ENCODE results near the gene RCSD1.

RCSD1 gene

DNA sequence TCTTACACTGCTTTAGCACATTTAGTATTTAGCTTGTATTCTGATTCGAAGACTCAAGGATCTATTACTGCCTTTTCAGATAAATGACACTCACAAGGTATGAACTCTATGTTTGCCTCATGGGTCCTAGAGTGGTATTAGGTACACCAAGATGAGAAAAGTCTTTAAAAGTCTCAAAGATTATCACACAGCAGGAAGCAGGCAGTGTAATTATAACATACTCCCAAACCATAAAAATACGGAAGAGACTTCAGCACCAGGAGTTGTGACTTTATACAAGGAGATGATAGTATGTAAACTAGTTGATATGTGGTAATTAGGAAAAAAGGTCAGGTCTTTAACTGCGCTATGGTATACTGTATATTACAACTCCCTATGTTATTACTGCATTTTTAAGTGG is 11.2 kb upstream of the RCSD1 start:
- no peak for DNase-seq

DNA sequence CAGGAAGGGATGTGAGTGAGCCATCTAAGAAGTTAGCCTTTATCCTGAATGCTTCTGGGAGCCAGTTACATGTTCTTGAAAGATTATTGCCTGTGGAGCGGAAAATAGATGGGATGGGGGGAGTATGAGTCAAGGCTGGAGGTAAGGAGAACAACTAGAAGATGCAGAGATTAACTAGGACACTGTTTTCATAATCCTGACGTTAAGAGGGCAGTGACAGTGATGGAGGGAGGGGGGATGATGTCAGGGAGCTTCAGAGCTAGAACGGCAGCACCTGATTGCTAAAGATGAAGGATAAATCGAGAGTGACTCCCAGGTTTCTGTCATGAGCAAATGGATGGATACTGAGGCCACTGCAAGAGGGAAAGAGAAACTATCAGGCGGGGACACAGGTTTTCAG is 10.0 kb upstream of the RCSD1 start:
- DNase-seq = no peak

DNA sequence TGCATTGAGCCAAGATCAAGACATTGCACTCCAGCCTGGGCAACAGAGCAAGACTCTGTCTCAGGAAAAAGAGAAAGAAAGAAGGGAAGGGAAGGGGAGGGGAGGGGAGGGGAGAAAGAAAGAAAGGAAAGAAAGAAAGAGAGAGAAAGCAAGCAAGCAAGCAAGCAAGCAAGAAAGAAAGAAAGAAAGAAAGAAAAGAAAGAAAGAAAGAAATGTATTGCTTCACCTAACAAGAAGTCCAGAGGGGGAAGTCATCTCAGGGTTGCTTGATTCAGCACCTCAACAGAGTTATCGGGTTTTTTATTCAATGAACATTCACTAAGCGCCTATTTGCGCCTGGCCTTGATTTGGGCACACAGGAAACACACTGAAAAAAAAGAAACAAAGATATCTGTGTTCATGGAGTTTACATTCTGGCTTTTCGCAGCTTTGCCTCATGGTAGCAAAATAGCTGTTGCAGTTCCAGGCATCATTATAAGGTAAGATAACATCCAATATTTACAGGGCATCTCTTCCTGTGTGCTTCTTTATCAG is 8.2 kb upstream of the RCSD1 start:
- DNase-seq = no peak

DNA sequence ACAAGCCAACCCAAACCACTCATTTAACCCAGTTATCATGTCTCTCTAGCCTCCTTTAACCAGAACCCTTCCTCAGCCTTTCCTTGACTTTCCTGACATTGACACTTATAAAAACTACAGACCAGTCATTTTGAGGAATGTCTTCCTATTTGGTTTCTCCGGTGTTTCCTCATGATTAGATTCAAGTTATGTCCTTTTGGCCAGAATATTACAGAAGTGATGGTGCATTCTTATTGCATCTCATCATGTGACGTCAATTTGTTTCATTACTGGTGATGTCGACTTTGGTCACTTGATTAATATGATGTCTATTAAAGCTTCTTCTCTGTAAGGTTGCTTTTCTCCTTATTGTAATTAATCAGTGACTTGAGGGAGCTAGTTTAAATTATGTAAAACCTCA is 6.1 kb upstream of the RCSD1 start:
- no peak for DNase-seq

DNA sequence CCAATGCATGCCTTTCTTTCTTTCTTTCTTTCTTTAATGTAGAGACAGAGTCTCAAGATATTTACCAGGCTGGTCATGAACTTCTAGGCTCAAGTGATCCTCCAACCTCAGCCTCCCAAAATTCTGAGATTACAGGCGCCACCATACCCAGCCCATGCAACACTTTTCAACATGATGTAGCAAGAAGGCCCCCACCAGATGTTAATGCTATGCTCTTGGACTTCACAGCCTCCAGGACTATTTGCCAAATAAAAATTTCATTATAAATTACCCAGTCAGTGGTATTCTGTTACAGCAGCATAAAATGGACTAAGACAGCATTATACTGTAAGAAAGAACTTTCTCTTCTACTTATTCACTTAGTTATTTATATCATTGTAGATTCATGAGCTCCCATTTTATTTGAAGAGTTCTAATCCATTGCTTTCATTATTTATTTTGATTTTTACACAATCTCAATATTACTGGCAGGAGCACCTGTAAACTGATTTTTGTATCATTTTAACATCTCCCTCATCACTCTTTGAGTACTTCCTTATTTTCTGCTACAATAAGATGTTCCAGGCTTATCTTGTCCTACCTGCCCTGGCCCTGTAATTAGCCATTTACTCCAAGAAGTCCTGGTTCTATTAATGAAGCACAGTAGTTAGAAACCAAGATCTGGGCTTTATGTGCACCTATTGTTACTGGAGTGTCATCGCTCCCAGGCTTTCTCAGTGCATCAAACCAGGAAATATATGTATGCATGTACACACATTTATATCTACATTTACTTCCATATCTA is 4.8 kb upstream of the RCSD1 start:
- DNase-seq = no peak

DNA sequence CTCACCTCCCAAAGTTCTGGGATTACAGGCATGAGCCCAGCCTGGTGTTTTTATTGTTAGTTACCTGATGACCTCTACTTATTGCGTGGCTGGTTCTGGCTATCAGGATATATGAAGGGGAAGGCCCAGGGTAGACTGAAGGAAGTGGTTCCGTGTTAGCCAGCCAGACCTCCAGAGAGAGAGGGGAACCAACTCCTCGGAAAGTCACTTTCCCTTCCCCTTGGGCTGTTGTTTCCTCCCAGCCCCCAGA is 2.5 kb upstream of the RCSD1 start:
- no peak for DNase-seq

DNA sequence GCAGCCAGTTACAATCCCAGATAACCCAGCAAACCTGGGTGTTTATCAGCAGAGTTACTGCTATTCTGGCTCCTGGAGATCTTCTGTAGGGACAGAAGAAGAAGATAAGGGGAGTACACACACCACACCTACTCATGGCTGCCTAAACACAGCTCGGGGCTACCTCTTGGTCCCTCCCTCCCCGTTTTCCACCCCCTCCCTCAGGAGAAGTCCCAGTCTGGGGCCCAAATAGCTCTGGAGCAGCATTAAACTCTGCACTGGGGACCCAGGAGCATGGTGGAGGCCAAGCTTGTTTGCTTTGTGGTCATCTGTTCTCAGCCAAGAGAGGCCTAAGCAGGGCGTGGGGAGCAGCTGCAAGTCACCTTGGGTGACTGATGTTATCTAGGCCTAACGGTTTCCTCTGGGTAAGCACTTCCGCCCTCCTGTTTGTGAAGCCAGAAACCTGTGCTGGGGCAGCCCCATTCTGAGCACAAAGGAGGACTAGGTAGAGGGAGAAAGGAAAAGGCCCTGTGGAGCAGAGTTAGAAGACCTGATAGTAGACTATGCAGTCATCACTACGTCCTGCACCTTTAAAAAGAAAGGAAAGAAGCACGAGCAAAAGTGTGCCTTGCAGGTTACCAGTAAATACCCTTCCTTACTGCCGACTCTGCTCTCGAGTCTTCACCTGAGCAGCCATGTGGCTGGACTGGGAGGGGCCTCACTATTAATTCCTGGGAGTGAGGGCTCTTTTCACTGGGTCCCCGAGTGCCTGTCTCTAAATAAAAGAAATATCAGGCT is 2.0 kb upstream of the RCSD1 start:
- no peak for DNase-seq

DNA sequence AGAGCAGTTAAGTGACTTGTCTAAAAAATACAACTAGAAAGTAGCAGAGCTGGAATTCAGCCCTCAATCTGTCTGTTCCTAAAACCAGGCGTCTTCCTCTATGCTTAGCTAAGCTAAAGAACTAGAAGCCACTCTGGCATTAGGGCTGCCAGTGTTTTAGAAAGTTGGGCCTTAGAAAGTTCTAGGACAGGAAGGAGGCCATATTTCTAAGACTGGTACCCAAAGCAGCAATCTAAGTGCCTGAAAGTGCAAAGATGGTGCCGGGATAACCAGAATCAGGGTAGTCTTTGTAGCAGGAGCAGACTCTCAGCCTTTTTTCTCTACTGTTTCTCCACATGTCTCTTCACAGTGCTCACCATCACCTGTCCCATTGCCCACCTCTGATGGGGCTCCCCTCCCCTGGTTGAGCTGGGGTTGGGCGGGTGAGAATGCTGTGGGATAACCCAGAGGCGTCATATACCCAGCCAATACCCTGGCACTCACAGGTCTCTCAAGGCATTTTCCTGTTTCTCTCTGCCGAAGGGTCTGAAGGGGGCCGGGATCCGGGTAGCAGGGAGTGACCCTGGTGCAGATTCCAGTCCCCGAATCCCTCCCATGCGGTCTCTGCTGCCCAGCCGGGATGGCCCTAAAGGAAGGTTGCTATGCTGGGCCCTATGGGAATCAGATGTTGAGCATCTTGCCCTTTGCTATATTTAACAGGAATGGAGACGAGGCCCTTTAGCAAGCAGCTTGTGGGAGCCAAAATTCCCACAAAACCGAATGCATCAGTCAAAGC is 1.1 kb upstream of the RCSD1 start:
- no peak for DNase-seq

DNA sequence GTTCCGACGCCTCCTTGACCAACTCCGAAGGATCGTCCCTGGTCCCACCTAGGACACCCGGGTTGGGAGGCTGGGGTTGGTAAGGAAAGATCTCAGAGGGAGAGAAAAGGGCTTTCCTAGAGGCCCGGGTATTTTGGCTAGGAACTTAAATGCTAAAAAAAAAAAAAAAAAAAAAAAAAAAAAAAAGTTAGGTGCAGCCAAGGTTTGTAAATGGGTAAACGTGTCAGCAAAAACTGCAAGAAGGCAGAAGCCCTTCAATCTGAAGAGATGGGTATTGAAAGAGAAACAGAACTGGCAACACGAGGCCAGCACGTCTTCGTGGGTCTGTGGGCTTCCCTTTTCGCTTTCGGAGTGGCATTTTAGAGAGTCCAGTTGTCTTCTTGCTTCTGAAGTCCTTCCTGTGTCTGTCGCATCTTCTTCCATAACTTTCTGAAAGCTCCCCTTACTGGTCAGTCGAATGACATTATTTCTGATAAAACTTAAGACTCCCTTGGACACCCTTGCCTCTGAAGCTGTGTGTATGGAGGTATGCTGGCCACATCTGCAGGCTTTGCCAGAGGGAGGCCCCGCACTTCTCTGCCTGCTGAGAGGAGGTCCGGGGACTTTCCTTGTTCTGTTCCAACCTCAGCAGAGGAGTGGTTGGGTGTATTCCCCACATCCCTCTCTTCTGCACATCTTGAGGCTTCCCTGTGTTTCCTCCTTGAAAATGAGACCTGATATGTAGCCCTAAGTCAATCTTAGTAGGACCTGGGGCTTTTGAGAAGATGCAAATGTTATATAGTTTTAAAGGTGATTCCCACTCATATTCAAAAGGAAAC is 745 bp downstream of the RCSD1 start:
- no peak for DNase-seq

DNA sequence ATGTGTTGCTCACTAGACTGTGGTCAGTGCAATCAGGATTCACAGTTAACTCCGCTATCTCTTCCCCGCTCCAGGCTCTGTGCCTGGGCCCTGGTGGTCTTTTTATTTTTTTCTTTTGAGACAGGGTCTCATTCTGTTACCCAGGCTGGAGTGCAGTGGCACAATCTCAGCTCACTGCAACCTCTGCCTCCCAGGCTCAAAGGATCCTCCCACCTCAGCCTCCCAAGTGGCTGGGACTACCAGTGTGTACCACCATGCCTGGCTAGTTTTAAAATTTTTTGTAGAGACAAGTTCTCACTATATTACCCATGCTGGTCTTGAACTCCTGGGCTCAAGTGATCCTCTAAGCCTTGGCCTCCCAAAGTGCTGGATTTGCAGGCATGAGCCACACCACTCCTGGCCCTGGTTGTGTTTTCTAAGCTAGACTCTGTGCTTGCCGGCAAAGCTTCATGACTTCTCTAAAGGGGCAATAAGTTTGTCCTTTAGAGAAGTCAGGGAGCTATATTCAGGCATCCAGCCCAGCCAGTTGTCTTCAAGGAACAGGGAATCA is 1.4 kb downstream of the RCSD1 start:
- no peak for DNase-seq

DNA sequence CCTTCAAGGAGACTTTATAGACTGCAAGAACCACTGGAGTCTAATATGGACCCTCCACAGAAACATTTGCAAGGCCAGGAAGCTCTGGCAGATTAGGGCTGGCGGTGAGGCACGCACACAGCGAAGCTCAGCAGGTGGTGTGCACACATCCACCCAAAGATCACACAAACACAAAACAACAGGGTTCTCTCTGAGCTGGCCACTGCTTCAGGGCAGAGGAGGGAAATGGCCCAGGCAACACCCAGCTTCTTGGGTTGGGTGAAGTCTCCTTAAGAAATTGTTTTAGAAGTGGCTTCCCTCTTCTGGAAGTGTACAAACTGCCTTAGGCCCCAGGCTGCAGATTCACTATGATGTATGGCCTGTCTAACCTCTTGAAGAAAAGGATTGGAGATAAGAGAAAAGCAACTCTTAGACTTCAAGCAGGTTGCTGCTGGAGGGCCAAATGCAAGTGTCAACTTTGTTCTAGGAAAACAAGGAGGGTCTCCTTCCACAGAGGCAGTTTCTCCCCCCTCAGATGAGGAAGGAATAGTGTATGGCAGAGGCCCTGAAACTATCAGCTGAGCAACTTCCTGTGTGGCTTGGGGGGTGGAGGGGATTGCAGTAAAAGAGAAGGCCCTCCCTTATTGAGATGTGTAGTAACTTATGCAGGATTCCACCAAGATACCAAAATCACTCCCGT is 2.0 kb downstream of the RCSD1 start:
- no peak for DNase-seq

DNA sequence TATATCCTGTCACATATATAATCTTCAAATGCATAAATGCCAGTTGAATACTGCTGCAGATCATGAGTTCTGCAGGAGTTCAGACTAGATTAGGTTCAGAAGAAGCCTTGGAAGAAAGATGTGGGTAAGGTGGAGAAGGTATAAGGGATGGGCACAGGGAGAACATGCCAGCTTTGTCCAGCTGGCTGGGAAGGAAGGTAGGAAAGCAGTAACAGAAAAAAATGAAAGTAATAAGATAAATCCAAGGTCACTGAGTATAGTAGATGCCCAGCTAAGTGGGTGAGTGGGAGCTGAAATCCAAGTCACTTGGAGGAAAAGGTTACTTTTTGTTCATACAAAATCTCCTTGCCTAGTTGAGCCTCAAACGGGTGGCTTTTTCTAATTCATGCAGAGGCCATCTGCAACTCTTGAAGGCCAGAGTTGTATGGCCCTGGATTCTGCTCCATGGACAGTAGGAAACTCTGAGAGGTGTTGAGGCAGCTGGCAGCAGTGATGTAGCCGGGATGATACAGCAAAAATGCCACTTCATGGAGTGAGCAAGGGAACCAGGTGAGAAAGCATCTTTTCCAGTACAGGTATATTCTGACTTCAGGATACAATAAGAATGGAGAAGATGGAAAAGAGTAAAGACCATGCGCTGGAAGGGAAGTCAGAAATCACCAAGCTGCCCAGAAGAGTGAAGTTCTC is 3.4 kb downstream of the RCSD1 start:
- DNase-seq = no peak

DNA sequence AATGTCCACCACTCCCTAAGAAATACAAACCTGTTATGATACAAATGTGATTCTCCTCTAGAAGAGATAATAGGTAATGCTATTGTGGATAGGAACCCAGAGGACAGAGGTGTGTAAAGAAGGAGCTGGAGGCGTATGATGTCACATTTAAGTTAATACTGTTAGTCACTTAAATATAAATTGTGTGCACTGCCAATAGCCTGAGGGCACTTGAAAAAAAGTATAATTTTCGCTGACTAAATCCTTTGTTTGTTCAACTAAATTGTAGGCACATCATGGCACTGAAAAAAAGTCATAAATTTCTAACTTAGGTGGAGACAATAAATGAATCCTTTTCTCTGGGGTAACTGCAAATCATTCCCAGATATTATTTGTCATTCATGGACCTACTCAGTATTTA is 4.4 kb downstream of the RCSD1 start:
- DNase-seq = no peak

DNA sequence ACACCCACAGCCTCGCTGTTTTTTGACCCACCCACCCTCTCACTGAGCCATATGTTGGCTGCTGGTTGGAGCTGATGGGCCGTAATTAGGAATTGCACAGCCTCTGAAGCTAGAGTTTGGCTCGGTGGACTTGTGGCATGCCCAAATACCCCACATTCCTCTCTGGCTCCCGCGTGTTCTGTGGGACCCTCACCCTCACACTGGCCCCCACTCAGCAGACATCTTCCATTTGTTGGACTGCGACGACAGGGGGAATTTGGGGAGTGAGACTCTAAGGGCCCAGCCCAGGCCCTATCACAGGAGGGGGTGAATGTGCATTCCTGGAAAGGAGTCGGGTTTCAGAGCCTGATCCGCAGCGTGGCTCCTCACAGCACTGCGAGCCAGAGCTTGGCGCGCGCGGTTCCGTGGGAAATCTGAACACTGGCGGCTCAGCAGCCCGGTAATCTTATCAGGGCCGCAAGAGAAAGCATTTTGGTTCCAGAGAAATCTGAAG is 5.2 kb downstream of the RCSD1 start:
- DNase-seq = no peak

DNA sequence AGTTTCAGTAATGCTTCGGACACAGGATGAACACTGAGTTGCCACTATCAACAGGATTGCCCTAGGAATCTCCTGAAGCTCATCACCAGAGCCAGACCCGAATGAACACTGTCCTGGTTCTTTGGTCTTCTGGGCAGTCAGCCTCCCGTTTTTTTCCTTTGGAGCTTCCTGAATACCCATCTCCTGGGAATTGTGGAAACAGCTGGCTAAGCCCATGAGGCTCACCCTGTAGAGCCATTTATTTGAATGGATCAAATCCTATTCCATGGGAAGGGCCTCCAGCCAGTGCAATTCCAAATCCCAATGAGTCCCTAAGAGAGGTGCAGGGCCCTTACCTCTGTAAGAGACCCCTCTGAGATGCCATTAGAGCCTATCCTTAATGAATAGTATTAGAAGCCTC is 5.9 kb downstream of the RCSD1 start:
- no peak for DNase-seq

DNA sequence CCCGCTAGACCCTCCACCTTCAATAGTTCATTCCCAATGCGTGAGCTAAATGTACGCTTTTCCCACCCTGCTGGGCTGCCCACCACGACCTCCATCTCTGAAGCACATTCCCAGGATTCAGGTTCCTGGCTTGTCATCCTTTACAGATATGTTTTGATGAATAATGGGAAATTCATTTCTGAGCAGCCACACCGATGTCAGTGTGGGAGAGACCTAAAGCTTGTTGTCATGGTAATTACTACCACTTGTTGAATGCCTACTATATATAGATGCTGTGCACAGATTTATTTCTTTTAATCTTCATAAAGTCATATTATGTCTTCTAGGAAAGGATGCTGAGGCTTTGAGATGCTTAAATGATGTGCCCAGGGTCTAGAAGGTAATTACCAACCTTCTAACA is 8.0 kb downstream of the RCSD1 start:
- no peak for DNase-seq

DNA sequence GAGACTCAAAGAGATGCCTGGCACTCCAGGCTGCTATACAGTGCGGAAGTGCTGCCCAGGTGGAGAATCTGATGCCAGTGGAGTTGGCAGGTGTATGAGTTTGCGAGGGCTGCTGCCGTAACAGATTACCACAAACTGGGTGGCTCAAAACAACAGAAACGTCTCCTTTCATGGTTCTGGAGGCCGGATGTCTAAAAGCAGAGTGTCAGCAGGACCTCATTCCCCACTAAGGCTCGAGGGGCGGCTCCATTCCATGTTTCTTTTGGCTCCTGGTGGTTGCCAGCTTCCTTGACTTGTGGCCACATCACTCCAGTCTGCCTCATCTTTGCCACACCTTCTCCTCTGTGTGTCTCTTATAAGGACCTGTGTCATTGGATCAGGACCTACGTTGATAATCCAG is 10.0 kb downstream of the RCSD1 start:
- DNase-seq = no peak

DNA sequence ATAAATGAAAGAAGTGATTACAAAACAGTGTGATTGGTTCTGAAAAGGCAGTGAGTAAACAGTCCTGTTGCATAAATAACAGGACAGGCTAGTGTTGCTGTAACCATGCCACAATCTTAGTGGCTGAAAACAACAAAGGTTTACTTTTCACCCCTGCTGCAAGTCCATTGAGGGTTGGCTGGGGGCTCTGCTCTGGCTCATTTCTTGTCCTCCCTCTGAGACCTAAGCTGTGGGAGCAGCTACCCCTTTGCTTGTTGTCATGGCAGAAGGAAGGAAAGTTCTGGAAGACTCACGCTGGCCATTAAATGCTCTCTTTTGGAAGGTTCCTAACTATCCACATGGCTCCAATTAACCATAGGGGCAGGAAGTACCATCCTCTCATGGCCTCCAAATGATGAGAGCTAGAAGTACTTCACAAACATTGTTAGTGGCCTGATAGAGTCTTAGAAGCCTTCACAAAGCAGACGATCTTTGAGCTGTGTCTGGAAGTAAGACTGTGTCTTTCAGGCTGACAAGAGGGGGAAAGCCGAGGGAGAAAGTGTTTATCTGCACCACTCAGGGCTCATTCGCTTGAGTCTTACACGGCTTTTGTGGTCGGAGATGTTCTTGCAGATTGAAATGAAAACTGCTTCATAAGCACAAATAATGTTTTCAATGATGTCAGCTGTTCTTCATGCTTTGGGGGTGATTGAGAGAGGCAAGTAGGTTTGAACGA is 11.9 kb downstream of the RCSD1 start:
- no peak for DNase-seq

DNA sequence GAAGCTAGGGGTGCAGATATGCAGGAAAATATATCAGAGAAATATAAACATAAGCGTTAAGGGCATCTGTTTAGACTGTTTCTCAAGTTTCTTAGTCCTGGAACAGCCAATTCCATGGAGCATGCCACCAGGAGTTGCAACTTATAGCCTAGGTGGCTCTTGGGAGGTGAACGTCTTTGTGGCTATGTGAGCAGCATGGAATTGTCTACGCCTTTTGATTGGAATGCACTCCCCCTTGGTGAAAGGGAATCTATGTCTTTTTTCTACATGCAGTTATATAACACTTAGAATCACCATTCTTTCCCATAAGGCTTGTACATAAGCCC is 12.4 kb downstream of the RCSD1 start:
- DNase-seq = no peak

DNA sequence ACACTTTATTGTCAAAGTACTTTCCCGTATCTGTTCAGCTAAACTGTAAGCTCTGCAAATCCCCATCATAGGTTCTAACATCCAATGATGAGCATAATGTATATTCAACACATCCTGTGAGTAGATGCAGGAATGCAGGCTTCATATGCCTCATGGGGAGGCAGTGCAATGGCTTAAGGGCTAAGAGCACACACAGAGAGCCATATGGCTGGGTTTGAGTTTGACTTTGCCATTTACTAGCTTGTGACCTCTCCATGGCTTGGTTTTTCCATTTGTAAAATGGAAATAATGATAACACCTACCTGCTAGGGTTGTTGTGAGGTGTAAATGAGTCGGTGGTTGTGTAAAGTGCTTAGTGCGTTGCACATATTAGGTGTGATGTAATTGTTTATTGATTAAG is 13.4 kb downstream of the RCSD1 start:
- DNase-seq = no peak

DNA sequence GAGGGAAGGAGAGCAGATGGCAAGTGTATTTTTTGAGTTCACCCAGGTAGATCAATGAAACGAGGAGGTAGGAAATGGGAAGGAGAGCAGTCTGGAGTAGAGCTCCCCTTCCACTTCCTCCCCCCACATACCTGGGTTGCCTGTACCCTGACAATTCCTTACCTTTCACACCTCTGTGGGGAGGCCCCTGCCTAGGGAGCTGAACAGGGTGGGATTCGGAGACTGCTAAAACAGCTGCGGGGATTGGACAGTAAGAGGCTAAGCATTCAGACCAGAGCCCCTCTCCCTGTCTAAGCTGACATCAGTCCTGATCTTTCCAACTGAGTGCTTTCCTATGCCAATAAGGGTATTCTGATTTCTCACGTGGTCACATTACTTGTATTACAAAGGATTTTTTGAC is 14.5 kb downstream of the RCSD1 start:
- DNase-seq = no peak
